RWPE1 (cell line): ENCODE results near the gene NTM.

Source experiments
- CTCF ChIA-PET: fragments of 350-600 bp; sonication (Branson Sonifier 250); formaldehyde crosslinking; extraction: SDS; loops from one replicate; lab custom pipeline; 2021; lab: Yijun Ruan, JAX
- POLR2A ChIA-PET: fragments of 400-600 bp; formaldehyde crosslinking; extraction: SDS; loops from one replicate; lab custom pipeline; 2020; ENCODE audit warnings: antibody characterized with exemption; ENCODE audit not compliant: low non-redundant PET; lab: Yijun Ruan, JAX
- DNase-seq: peaks from one replicate; pipeline ENCODE4 v3.0.0; 2012; ENCODE audit warnings: low spot score
- H3K27ac ChIP-seq: fragments of 450-650 bp; 2 replicates; pipeline ENCODE4 v1.5.1; 2017
- TF ChIP-seq, protein P1 (sequence below): fragments of 450-650 bp; conservative IDR thresholded peaks from 2 replicates; pipeline ENCODE4 v1.5.1; 2017; ENCODE audit warnings: low read depth, mild to moderate bottlenecking

NTM gene

GRCh38 chr11:131889760-131890581, 519.6 kb downstream of the NTM start:
- POLR2A ChIA-PET = no interaction called here
- TF ChIP-seq, protein P1, sequence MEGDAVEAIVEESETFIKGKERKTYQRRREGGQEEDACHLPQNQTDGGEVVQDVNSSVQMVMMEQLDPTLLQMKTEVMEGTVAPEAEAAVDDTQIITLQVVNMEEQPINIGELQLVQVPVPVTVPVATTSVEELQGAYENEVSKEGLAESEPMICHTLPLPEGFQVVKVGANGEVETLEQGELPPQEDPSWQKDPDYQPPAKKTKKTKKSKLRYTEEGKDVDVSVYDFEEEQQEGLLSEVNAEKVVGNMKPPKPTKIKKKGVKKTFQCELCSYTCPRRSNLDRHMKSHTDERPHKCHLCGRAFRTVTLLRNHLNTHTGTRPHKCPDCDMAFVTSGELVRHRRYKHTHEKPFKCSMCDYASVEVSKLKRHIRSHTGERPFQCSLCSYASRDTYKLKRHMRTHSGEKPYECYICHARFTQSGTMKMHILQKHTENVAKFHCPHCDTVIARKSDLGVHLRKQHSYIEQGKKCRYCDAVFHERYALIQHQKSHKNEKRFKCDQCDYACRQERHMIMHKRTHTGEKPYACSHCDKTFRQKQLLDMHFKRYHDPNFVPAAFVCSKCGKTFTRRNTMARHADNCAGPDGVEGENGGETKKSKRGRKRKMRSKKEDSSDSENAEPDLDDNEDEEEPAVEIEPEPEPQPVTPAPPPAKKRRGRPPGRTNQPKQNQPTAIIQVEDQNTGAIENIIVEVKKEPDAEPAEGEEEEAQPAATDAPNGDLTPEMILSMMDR = no peak
- DNase-seq = no peak
- CTCF ChIA-PET = no interaction called here
- H3K27ac ChIP-seq = no peak overlapping the region

DNA sequence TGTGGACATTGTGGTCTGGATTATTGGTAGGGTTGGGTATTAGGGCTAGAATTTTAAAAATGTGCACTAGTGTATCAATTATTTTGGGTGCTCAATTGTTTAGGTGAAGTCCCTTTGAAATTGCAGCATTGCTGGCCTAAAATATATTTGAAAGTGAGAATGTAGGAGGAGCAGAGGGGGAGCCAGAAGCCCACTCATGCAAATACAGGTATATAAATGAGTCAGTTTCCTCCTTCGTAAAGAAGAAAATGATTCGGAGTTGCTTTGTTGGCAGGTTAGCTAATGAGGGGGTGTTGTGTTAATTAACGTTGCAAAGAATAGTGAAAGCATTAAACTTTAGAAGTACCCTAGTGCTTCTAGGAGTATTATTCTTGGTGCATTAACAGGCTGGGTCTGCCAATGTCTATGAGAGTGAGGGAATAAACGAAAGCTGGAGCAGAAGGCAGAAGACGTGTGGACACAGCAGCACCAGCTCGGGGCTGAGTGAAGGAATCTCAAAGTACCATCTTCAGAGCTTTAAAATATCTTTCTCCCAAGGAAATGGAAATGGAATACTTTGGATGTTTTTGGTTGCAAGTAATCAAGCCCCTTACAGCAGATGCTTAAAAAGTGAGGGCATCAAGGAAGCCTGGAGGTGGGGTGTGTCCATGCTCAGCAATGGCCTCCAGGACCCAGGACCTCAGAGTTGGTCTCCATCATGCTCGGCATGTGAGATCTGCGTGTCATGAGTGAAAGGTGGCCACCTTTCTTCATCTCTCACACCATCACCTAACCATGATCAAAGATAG, 522.9 kb downstream of the NTM start:
- no peak for DNase-seq
- H3K27ac ChIP-seq = no peak overlapping the region
- TF ChIP-seq, protein P1 = no peak
- CTCF ChIA-PET = no interaction called here
- POLR2A ChIA-PET = no interaction called here

DNA sequence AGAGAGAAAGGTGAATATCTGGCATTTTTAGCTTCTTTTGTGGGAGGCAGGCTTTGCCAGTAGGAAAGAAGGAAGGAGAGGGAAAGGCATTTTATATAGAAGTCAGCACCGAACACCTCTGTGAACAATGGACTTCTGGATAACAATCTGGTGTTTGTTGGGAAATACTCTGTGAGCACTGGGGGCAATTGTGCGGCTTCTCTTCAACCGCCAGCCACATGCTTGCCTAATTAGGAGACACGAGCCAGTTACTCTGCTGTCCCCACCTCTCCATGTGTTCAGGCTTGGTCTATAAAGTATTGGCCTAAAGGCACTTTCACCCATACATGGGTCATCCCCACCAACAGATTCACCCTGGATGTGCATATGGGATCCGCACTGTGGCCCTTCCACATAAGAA, 523.6 kb downstream of the NTM start:
- no peak overlapping the region for H3K27ac ChIP-seq
- POLR2A ChIA-PET = no interaction called here
- DNase-seq = no peak
- TF ChIP-seq, protein P1 = no peak
- CTCF ChIA-PET = no interaction called here

DNA sequence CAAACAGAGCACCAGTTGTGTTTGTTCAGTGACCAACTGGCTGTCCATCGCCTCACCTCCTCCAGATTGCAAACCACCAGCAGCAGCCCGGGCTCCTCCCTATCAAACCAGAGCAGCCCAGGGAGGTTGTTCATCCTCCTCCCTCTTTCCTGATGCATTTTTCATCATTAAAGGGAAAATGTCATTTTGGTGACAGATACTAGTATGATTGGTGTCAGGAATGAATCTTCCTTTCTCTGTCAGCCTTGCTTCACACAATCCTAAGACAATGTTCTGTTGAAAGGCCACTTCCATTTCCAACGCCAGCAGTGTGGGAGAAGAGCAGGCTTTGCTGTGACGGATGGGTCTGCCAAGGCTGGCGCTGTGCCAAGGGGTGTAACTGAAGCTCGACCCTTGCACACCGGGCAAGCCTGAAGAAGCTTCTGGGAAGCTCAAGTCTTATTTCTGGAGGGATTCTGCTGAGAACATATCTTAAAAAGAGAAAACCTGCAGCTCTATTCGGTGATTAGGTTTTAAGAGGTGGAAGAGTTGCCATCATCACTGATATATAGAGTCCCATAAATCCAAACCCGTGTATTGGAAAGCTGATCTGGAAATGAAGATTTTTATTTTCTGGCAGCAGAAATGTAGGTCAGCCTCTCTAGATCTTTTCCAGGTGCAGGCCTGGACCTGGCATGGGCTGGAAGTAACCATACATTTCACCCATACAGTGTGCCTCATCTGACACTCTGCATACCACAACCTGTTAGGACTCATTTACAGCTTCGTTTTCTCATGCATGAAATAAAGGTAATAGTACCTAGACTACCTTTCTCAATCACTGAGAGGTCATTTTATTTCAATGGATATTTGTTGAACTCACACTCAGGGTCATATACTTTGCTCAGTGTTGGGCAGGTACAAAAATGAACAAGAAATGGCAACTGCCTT, 524.5 kb downstream of the NTM start:
- POLR2A ChIA-PET = no interaction called here
- no peak for DNase-seq
- no peak overlapping the region; the same call in 1 of the 2 replicates for H3K27ac ChIP-seq
- TF ChIP-seq, protein P1 = no peak
- CTCF ChIA-PET = no interaction called here

DNA sequence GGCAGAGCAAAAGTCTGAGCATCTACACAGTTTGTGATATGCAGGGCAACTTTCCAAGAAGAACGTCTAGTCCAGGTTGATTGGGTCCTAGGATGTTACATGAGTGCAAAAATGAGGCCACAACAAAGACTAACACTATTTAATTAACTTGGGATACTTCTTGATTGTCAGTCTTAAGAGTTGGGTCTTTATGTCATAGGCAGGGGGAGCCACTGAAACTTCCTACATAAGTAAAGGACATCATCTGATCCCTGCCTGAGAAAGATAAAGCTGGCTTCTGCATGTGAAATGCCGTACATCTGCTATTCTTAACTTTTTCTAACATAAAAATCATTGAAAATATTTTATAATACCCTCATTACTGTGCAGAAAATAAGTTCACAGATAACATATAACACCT, 525.5 kb downstream of the NTM start:
- no peak for DNase-seq
- CTCF ChIA-PET = no interaction called here
- POLR2A ChIA-PET = no interaction called here
- no peak overlapping the region for H3K27ac ChIP-seq
- TF ChIP-seq, protein P1 = no peak
